Smooth muscle cell of the coronary artery (primary cell): ENCODE measurements around the gene TAOK2. TPM values are rescaled to one million over a fixed set of nuclear protein-coding genes. Genes with fewer than 3 reads are reported as not detected.

ENCODE experiments used
- total RNA-seq: library from RNA; depleted of rRNA; stranded (reverse); fragments of >200 nt; gene quantifications from 2 replicates; pipeline ENCODE4 v1.2.3, GENCODE V29; 2014; ENCODE audit warnings: low replicate concordance

The TAOK2 gene
- 36.0 and 45.1 TPM in 2 replicates for total RNA-seq

GRCh38 chr16:29973384-29974246, at the start of gene TAOK2:
Gene TAOK2 (plus strand): TSS chr16:29973868. CDS start chr16:29977773, 3,905 bp downstream.

DNA sequence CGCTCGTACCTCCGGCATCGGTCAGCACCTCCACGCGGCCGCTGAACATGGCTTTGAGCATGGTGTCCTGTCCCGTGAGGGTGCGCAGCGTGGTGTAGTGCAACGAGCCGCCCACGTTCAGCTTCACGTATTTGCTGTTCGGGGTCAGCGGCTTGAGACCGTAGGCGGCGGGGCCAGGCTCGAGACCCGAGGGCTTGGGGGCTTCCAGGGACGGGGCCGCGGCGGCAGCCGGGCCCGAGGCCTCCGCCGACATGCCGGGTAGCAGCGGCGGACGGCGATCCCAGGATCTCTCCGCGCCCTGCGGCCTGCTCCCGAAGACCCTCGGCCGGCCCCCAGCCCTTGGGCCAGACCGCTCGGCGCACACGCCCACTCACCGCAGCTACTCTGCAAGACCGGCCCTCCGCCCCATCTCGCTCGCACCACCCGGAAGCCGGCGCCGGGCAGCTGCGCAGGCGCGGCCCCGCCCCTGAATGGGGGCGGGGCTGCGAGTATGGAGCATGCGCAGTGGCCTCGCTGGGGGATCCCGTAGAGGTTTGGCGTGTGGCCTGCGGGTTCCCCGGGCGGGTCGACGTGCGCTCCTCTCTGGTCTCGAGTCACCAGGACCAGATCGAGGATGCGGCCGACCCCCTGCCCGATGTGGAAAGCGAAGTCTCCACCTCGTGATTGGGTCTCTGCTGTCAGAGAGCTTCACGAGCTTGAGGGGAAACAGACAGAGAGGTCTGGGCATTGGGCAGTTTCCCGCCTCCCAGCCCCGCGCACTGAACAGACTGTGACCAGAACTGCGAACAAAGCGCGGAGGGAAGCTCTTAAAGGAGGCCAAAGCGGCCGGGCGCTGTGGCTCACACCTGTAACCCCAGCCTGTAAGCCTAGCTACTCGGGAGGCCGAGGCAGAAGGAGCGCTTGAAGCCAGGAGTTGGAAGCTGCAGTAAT, 47.6 kb upstream of the TAOK2 start, which contains the start of gene KCTD13:
TSS of gene KCTD13 (minus strand) at position 446 of the 930 bp plus-strand sequence. CDS start at position 253, 193 bp downstream.

GRCh38 chr16:29961479-29962343, 12.0 kb upstream of the TAOK2 start, which contains the start of gene TMEM219:
Gene TMEM219 (plus strand): TSS chr16:29962079. CDS start chr16:29963144, 1,065 bp downstream.

DNA sequence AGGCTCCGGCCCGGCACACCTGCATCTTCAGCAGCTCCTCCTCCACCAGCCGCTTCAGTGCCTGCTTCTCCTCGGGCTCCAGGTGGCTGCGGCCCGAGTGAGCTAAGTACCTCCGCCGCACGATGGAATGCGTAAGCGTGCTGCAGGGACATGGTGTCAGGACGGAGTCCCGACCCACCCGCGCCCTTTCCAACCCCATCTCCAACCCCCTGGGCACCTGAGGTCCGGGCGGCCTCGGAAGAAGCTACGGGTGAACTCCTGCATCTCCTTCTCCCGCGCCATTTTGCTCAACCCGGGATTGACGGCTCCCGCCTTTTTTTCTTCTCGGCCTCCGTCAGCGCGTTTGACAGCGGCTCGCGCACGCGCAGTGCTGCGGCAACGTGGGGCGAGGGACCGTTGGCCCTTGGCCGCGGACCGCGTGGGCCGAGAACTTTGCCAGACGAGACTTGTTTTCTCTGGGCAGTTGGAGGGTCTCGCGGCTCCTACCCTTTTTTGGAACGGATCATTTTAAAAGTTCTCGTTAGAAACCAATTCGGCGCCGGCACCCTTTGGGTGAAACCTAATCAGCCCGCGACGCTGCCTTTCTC, 21.7 kb downstream of the TAOK2 start, which contains the start of gene HIRIP3:
TSS of gene HIRIP3 (minus strand) at position 294 of the 587 bp plus-strand sequence. CDS start at position 282, 12 bp downstream.

DNA sequence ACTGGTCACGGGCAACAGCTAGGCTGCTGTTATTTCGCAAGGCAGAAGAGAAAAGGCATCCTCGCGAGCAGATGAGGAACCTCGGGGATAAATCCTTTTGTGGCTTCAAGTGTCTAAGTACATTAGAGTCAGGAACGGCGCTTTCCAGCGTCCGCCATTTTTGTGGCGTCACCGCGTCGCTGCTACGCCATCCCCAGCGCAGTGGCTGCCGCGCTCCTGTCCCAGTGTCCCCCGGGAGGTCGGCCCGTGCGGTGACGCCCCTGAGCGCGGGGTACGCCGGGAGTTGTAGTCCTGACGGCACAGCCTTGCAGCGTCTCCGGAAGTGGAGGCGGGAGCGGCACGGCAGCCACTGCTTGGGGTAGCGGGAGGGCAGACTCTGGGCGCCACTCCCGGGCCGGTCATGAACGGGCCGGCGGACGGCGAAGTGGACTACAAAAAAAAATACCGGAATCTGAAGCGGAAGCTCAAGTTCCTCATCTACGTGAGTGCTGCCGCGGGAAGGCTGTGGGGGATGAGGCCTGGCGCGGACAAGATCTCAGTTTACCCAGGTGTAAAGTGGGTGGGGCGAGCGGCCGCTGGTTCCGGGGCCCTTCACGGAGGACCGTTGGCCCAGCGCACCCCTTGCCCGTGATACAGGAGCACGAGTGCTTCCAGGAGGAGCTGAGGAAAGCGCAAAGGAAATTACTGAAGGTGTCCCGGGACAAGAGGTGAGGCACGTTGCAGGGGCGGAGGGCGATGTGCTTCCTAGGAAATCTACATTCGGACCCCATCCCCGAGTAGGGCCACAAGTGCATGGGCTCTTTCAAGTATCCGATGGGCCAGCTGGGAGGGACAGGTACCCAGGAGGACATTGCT, 22.5 kb downstream of the TAOK2 start, which contains the start of gene INO80E:
TSS of gene INO80E (plus strand) at position 331 of the 855 bp plus-strand sequence. CDS start at position 401, 70 bp downstream.

GRCh38 chr16:30010844-30011713, 37.4 kb downstream of the TAOK2 start, which contains the start of gene DOC2A:
Gene DOC2A (minus strand): TSS chr16:30011027. CDS start chr16:30010222, 805 bp downstream.

DNA sequence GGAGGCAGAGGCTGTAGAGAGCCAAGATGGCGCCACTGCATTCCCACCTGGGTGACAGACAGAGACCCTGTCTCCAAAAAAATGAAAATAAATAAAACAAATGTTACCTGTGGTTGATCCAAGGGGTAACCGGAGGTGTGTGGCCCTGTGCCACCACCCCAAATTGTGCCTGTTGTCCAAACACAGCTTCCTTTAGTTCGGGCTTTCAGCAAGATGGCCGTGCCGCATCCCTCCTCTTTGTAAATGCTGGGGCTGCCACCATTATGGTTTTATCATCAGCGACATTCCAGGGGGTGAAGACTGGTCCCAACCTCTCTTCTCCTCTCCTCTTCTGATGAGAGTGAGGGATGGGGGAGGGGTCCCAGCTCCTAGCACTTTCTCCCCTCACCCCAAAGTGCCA, 49.2 kb downstream of the TAOK2 start, which contains the start of gene C16orf92:
TSS of gene C16orf92 (plus strand) at position 312 of the 400 bp plus-strand sequence. CDS start 143 bp downstream, outside the sequence.

DNA sequence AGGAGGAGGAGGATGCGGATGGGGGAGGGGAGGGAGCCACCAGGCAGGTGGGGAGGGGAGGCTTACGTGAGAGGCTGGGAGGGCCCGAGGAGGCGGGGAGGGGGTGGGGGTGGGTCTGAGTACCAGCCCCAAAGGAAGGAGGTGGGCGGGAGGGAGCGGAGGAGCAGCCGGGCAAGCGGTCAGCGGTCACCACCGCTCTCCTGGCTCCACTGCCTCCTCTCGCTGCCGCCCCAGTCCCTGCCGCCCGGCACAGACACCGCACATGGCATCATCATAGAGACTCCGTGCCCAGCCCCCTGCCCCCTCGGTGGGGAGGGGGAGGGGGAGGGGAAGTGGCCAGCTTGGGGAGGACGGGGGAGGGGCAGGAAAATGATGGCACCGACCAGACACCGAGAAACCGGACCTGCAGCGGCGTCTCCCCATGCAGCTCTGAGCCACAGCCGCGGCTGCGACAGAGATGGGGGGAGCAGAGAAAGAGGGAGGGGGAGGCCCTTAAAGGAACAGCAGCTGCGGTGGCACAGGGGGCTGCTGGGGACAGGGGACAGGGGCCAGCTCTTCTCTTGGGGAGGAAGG, 57.3 kb downstream of the TAOK2 start, which contains the start of gene TLCD3B:
TSS of gene TLCD3B (minus strand) at position 431 of the 573 bp plus-strand sequence. CDS start 744 bp downstream, outside the sequence.

Other genes starting within 250 kb of the TAOK2 start
- not detected in 2 replicates for gene C16orf54, start 227.9 kb upstream of the TAOK2 start, total RNA-seq
- gene ZG16, start 195.6 kb upstream of the TAOK2 start, total RNA-seq = not detected in 2 replicates
- 8.4 and 20.4 TPM in 2 replicates for gene KIF22, start 183.1 kb upstream of the TAOK2 start, total RNA-seq
- gene MAZ, start 167.3 kb upstream of the TAOK2 start, total RNA-seq = 166 and 189 TPM in 2 replicates
- gene PRRT2, start 161.7 kb upstream of the TAOK2 start, total RNA-seq = 0.38 and 1.6 TPM in 2 replicates
- gene PAGR1, start 157.7 kb upstream of the TAOK2 start, total RNA-seq = 4.4 and 16.9 TPM in 2 replicates
- 281 and 542 TPM in 2 replicates for gene MVP, start 153.4 kb upstream of the TAOK2 start, total RNA-seq
- 65.0 and 80.7 TPM in 2 replicates for gene CDIPT, start 110.6 kb upstream of the TAOK2 start, total RNA-seq
- gene SEZ6L2, start 74.3 kb upstream of the TAOK2 start, total RNA-seq = 2.3 and 6.6 TPM in 2 replicates
- 3.4 and 13.5 TPM in 2 replicates for gene ASPHD1, start 73.4 kb upstream of the TAOK2 start, total RNA-seq
- gene KCTD13, start 47.6 kb upstream of the TAOK2 start, total RNA-seq = 4.9 and 5.7 TPM in 2 replicates
- 47.5 and 77.3 TPM in 2 replicates for gene TMEM219, start 11.8 kb upstream of the TAOK2 start, total RNA-seq
- gene HIRIP3, start 21.7 kb downstream of the TAOK2 start, total RNA-seq = 5.9 and 6.8 TPM in 2 replicates
- 11.5 and 13.8 TPM in 2 replicates for gene INO80E, start 22.4 kb downstream of the TAOK2 start, total RNA-seq
- gene DOC2A, start 37.2 kb downstream of the TAOK2 start, total RNA-seq = 0.08 and 0.23 TPM in 2 replicates
- not detected in 2 replicates for gene C16orf92, start 49.3 kb downstream of the TAOK2 start, total RNA-seq
- not detected in 2 replicates for gene TLCD3B, start 57.4 kb downstream of the TAOK2 start, total RNA-seq
- gene ALDOA, start 91.9 kb downstream of the TAOK2 start, total RNA-seq = 454 and 683 TPM in 2 replicates
- 243 and 256 TPM in 2 replicates for gene PPP4C, start 102.1 kb downstream of the TAOK2 start, total RNA-seq
- under 0.01 and 0.12 TPM in 2 replicates for gene TBX6, start 118.1 kb downstream of the TAOK2 start, total RNA-seq
- 8.1 and 11.5 TPM in 2 replicates for gene YPEL3, start 122.3 kb downstream of the TAOK2 start, total RNA-seq
- 0.60 and 4.4 TPM in 2 replicates for gene GDPD3, start 139.7 kb downstream of the TAOK2 start, total RNA-seq
- 27.1 and 40.4 TPM in 2 replicates for gene MAPK3, start 149.4 kb downstream of the TAOK2 start, total RNA-seq
- 0.47 and 1.9 TPM in 2 replicates for gene CORO1A, start 209.7 kb downstream of the TAOK2 start, total RNA-seq
- gene BOLA2B, start 219.8 kb downstream of the TAOK2 start, total RNA-seq = 23.3 and 43.5 TPM in 2 replicates
- 6.2 and 39.7 TPM in 2 replicates for gene SLX1A, start 220.0 kb downstream of the TAOK2 start, total RNA-seq
- gene SULT1A3, start 225.4 kb downstream of the TAOK2 start, total RNA-seq = 1.2 and 1.4 TPM in 2 replicates